ENCODE data around the gene SUPT5H.

DNA sequence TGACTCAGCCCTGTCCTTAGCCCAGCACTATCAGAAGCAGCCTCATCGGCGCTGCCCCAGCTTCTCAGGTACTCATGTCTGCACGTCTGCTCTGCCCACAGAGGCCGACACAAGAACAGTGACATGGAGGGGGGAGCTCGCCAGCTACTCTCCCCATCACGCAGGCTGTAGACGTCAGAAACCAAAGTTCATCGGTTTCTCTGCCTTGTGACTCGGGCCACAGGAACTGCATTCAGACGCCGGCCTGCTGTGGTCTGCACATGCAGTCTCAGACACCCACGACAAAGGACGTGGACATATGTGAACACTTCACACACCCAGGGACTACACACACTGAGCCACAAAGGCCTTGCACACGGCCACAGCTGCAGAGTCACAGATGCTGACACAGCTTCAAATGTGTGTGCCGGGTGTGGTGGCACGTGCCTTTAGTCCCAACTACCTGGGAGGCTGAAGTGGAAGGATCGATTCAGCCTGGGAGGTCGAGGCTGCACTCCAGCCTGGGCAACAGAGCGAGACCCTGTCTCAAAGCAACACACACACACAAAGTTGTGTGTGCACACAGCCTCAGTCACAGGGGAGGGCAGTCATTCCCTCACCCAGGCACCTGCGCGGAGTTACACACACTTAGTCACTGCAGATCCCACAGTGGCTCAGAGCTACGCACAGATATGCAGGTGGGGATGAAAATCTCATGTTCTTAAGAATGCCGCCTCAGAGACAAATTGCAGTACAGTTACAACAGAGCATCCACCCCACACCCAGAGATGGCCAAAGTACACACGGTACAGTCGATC is 43.6 kb upstream of the SUPT5H start:
- no peak for TF ChIP-seq RAD21 (IDR thresholded peaks at IDR 0.05 in 1 of 2, conservative IDR thresholded peaks at IDR 0.05 in 1 of 2; ENCODE audit: low read depth in 2 of 2, low read length in 2 of 2)
- TF ChIP-seq, protein P1, sequence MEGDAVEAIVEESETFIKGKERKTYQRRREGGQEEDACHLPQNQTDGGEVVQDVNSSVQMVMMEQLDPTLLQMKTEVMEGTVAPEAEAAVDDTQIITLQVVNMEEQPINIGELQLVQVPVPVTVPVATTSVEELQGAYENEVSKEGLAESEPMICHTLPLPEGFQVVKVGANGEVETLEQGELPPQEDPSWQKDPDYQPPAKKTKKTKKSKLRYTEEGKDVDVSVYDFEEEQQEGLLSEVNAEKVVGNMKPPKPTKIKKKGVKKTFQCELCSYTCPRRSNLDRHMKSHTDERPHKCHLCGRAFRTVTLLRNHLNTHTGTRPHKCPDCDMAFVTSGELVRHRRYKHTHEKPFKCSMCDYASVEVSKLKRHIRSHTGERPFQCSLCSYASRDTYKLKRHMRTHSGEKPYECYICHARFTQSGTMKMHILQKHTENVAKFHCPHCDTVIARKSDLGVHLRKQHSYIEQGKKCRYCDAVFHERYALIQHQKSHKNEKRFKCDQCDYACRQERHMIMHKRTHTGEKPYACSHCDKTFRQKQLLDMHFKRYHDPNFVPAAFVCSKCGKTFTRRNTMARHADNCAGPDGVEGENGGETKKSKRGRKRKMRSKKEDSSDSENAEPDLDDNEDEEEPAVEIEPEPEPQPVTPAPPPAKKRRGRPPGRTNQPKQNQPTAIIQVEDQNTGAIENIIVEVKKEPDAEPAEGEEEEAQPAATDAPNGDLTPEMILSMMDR (IDR thresholded peaks at IDR 0.05; ENCODE audit: control extremely low read depth in 1 of 3, insufficient read depth in 1 of 3, low read depth in 1 of 3, low read length in 3 of 3), result no peak
- no peak for TF ChIP-seq ZNF274 (IDR thresholded peaks at IDR 0.05; ENCODE audit: borderline replicate concordance, extremely low read depth, low read length)
- TF ChIP-seq POLR2A (IDR thresholded peaks at IDR 0.05; ENCODE audit: control extremely low read depth in 1 of 2, low read depth in 2 of 2, low read length in 2 of 2), result no peak
- TF ChIP-seq TCF12 (IDR thresholded peaks at IDR 0.05; ENCODE audit: low read depth, low read length), result no peak
- no peak for TF ChIP-seq EZH2 (IDR thresholded peaks at IDR 0.05; ENCODE audit: low read depth, low read length, severe bottlenecking)
- TF ChIP-seq RNF2 (IDR thresholded peaks at IDR 0.05; ENCODE audit: borderline replicate concordance, low read depth, low read length, missing control alignments, poor library complexity, severe bottlenecking), result no peak
- TF ChIP-seq, protein P2, sequence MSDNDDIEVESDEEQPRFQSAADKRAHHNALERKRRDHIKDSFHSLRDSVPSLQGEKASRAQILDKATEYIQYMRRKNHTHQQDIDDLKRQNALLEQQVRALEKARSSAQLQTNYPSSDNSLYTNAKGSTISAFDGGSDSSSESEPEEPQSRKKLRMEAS (IDR thresholded peaks at IDR 0.05), result peak; percentile 43
- TF ChIP-seq BCL11A (IDR thresholded peaks at IDR 0.05; ENCODE audit: low read depth in 2 of 2, low read length in 2 of 2), result no peak
- TF ChIP-seq POLR2AphosphoS5 (IDR thresholded peaks at IDR 0.05; ENCODE audit: low read depth, low read length), result no peak; the same call in none of the 2 replicates
- TF ChIP-seq TAF7 (optimal IDR thresholded peaks at IDR 0.05; ENCODE audit: borderline replicate concordance, low read depth, low read length), result no peak

All from H1 (cell line).